NB4 (cell line): ENCODE data around the gene XIST.

Source experiments
- DNase-seq: peaks from one replicate; pipeline ENCODE4 v3.0.0; 2010; ENCODE audit warnings: low read depth
- H3K4me3 ChIP-seq: one replicate; pipeline ENCODE4 v1.5.1; 2011; ENCODE audit warnings: mild to moderate bottlenecking, low read depth, low read length, moderate library complexity
- CTCF ChIP-seq: IDR thresholded peaks from one replicate; pipeline ENCODE4 v1.5.1; 2012; ENCODE audit warnings: low read depth, low read length
- MAX ChIP-seq: IDR thresholded peaks from 2 replicates; pipeline ENCODE4 v1.6.1; 2011; ENCODE audit warnings: low read depth, low read length
- MYC ChIP-seq: IDR thresholded peaks from 2 replicates; pipeline ENCODE4 v1.6.1; 2011; ENCODE audit warnings: low read depth, low read length
- POLR2A ChIP-seq: IDR thresholded peaks from 2 replicates; pipeline ENCODE4 v1.6.1; 2011; ENCODE audit warnings: mild to moderate bottlenecking; ENCODE audit not compliant: insufficient read length; ENCODE audit errors: extremely low read depth

XIST gene

GRCh38 chrX:73829890-73830466, 22.5 kb downstream of the XIST start:
- TF ChIP-seq MAX (no peak), POLR2A (no peak), CTCF (no peak), MYC (no peak)
- no peak overlapping the region for H3K4me3 ChIP-seq
- DNase-seq, result no peak

- no peak for TF ChIP-seq POLR2A
- TF ChIP-seq MYC, result no peak
- no peak for TF ChIP-seq CTCF
- no peak for TF ChIP-seq MAX
- H3K4me3 ChIP-seq, result no peak overlapping the region
- no peak for DNase-seq
These were observed 24.3 kb downstream of the XIST start for GRCh38 chrX:73828080-73828720.

GRCh38 chrX:73827406-73827805, 25.1 kb downstream of the XIST start:
- no peak for DNase-seq
- no peak overlapping the region for H3K4me3 ChIP-seq
- no peak for TF ChIP-seq MYC
- TF ChIP-seq MAX, result no peak
- TF ChIP-seq CTCF, result no peak
- no peak for TF ChIP-seq POLR2A

GRCh38 chrX:73826996-73827395, 25.5 kb downstream of the XIST start:
- no peak overlapping the region for H3K4me3 ChIP-seq
- TF ChIP-seq MYC (no peak), MAX (no peak), CTCF (no peak), POLR2A (no peak)
- DNase-seq, result no peak

GRCh38 chrX:73825569-73825968, 26.9 kb downstream of the XIST start:
- no peak overlapping the region for H3K4me3 ChIP-seq
- TF ChIP-seq MAX, result no peak
- no peak for TF ChIP-seq MYC
- no peak for TF ChIP-seq CTCF
- TF ChIP-seq POLR2A, result no peak
- no peak for DNase-seq
